ENCODE data around the gene WDR86.

WDR86 gene

GRCh38 chr7:151437866-151438516, 28.2 kb upstream of the WDR86 start:
- Histone ChIP-seq H3K4me1 (ENCODE audit: control insufficient read depth, insufficient read depth, low read length) (peaks cover 4% of the 10 kb centered on the region), H3K4me3 (ENCODE audit: low read length) (no peak overlapping the region), H3K36me3 (ENCODE audit: control insufficient read depth, insufficient read depth, low read length) (no peaks in the 10 kb centered on the region), H3K27me3 (ENCODE audit: control insufficient read depth, insufficient read depth, low read length) (peaks cover 35% of the 10 kb centered on the region), H3K9me3 (ENCODE audit: control insufficient read depth, low read length) (no peaks in the 10 kb centered on the region), H3K9ac (ENCODE audit: low read length) (no peak overlapping the region)

GRCh38 chr7:151437159-151437553, 27.3 kb upstream of the WDR86 start:
- H3K4me3 ChIP-seq (ENCODE audit: low read length) = no peak overlapping the region
- H3K36me3 ChIP-seq (ENCODE audit: control insufficient read depth, insufficient read depth, low read length) = no peaks in the 10 kb centered on the region
- H3K9ac ChIP-seq (ENCODE audit: low read length) = no peak overlapping the region
- peaks cover 4% of the 10 kb centered on the region for H3K4me1 ChIP-seq (ENCODE audit: control insufficient read depth, insufficient read depth, low read length)
- H3K27me3 ChIP-seq (ENCODE audit: control insufficient read depth, insufficient read depth, low read length) = peaks cover 35% of the 10 kb centered on the region
- no peaks in the 10 kb centered on the region for H3K9me3 ChIP-seq (ENCODE audit: control insufficient read depth, low read length)

- H3K27me3 ChIP-seq (ENCODE audit: control insufficient read depth, insufficient read depth, low read length) = peaks cover 35% of the 10 kb centered on the region
- H3K36me3 ChIP-seq (ENCODE audit: control insufficient read depth, insufficient read depth, low read length) = no peaks in the 10 kb centered on the region
- no peak overlapping the region for H3K4me3 ChIP-seq (ENCODE audit: low read length)
- no peak overlapping the region for H3K9ac ChIP-seq (ENCODE audit: low read length)
- no peaks in the 10 kb centered on the region for H3K9me3 ChIP-seq (ENCODE audit: control insufficient read depth, low read length)
- peaks cover 4% of the 10 kb centered on the region for H3K4me1 ChIP-seq (ENCODE audit: control insufficient read depth, insufficient read depth, low read length)
Measured at GRCh38 chr7:151436446-151437158, 26.8 kb upstream of the WDR86 start.

GRCh38 chr7:151435971-151436370, 26.1 kb upstream of the WDR86 start:
- H3K36me3 ChIP-seq (ENCODE audit: control insufficient read depth, insufficient read depth, low read length) = no peaks in the 10 kb centered on the region
- H3K9ac ChIP-seq (ENCODE audit: low read length) = no peak overlapping the region
- peaks cover 33% of the 10 kb centered on the region for H3K27me3 ChIP-seq (ENCODE audit: control insufficient read depth, insufficient read depth, low read length)
- H3K4me3 ChIP-seq (ENCODE audit: low read length) = no peak overlapping the region
- H3K4me1 ChIP-seq (ENCODE audit: control insufficient read depth, insufficient read depth, low read length) = peaks cover 2% of the 10 kb centered on the region
- no peaks in the 10 kb centered on the region for H3K9me3 ChIP-seq (ENCODE audit: control insufficient read depth, low read length)

GRCh38 chr7:151435103-151435916, 25.5 kb upstream of the WDR86 start:
- Histone ChIP-seq H3K4me3 (ENCODE audit: low read length) (no peak overlapping the region), H3K9me3 (ENCODE audit: control insufficient read depth, low read length) (no peaks in the 10 kb centered on the region), H3K27me3 (ENCODE audit: control insufficient read depth, insufficient read depth, low read length) (peaks cover 26% of the 10 kb centered on the region), H3K4me1 (ENCODE audit: control insufficient read depth, insufficient read depth, low read length) (peaks cover under 1% of the 10 kb centered on the region), H3K9ac (ENCODE audit: low read length) (no peak overlapping the region), H3K36me3 (ENCODE audit: control insufficient read depth, insufficient read depth, low read length) (no peaks in the 10 kb centered on the region)

GRCh38 chr7:151434549-151434948, 24.7 kb upstream of the WDR86 start:
- Histone ChIP-seq H3K27me3 (ENCODE audit: control insufficient read depth, insufficient read depth, low read length) (peaks cover 18% of the 10 kb centered on the region), H3K9ac (ENCODE audit: low read length) (no peak overlapping the region), H3K36me3 (ENCODE audit: control insufficient read depth, insufficient read depth, low read length) (no peaks in the 10 kb centered on the region), H3K9me3 (ENCODE audit: control insufficient read depth, low read length) (no peaks in the 10 kb centered on the region), H3K4me3 (ENCODE audit: low read length) (no peak overlapping the region), H3K4me1 (ENCODE audit: control insufficient read depth, insufficient read depth, low read length) (peaks cover 8% of the 10 kb centered on the region)

- Histone ChIP-seq H3K9ac (ENCODE audit: low read length) (no peak overlapping the region), H3K9me3 (ENCODE audit: control insufficient read depth, low read length) (no peaks in the 10 kb centered on the region), H3K27me3 (ENCODE audit: control insufficient read depth, insufficient read depth, low read length) (peaks cover 12% of the 10 kb centered on the region), H3K4me3 (ENCODE audit: low read length) (no peak overlapping the region), H3K4me1 (ENCODE audit: control insufficient read depth, insufficient read depth, low read length) (peaks cover 15% of the 10 kb centered on the region), H3K36me3 (ENCODE audit: control insufficient read depth, insufficient read depth, low read length) (no peaks in the 10 kb centered on the region)
Measured at GRCh38 chr7:151433721-151434400, 24.0 kb upstream of the WDR86 start.

- Histone ChIP-seq H3K4me3 (ENCODE audit: low read length) (no peak overlapping the region), H3K4me1 (ENCODE audit: control insufficient read depth, insufficient read depth, low read length) (peaks cover 15% of the 10 kb centered on the region), H3K9ac (ENCODE audit: low read length) (no peak overlapping the region), H3K27me3 (ENCODE audit: control insufficient read depth, insufficient read depth, low read length) (peaks cover 4% of the 10 kb centered on the region), H3K36me3 (ENCODE audit: control insufficient read depth, insufficient read depth, low read length) (no peaks in the 10 kb centered on the region), H3K9me3 (ENCODE audit: control insufficient read depth, low read length) (no peaks in the 10 kb centered on the region)
Measured at GRCh38 chr7:151432658-151433521, 23.1 kb upstream of the WDR86 start.

GRCh38 chr7:151431768-151432311, 22.0 kb upstream of the WDR86 start:
- Histone ChIP-seq H3K9me3 (ENCODE audit: control insufficient read depth, low read length) (no peaks in the 10 kb centered on the region), H3K27me3 (ENCODE audit: control insufficient read depth, insufficient read depth, low read length) (peaks cover 4% of the 10 kb centered on the region), H3K4me3 (ENCODE audit: low read length) (no peak overlapping the region), H3K9ac (ENCODE audit: low read length) (no peak overlapping the region), H3K4me1 (ENCODE audit: control insufficient read depth, insufficient read depth, low read length) (peaks cover 15% of the 10 kb centered on the region), H3K36me3 (ENCODE audit: control insufficient read depth, insufficient read depth, low read length) (no peaks in the 10 kb centered on the region)

GRCh38 chr7:151431281-151431767, 21.5 kb upstream of the WDR86 start:
- H3K4me1 ChIP-seq (ENCODE audit: control insufficient read depth, insufficient read depth, low read length) = peaks cover 18% of the 10 kb centered on the region
- no peak overlapping the region for H3K4me3 ChIP-seq (ENCODE audit: low read length)
- no peaks in the 10 kb centered on the region for H3K36me3 ChIP-seq (ENCODE audit: control insufficient read depth, insufficient read depth, low read length)
- no peak overlapping the region for H3K9ac ChIP-seq (ENCODE audit: low read length)
- H3K9me3 ChIP-seq (ENCODE audit: control insufficient read depth, low read length) = no peaks in the 10 kb centered on the region
- peaks cover 4% of the 10 kb centered on the region for H3K27me3 ChIP-seq (ENCODE audit: control insufficient read depth, insufficient read depth, low read length)
